Natural killer cell treated with Interleukin-12 subunit alpha and Interleukin-12 subunit beta and Interleukin-15 and Interleukin-18, amount 100 ng/mL, for 72 hours (primary cell): Measurements from ENCODE around the gene NAE1. TPM values are rescaled to one million over a fixed set of nuclear protein-coding genes. Genes with fewer than 3 reads are reported as not detected.

Experiments used
- ATAC-seq, 2 donors: fragments of 150-1000 bp; cut with Tn5 transposase in 1 of 2; sonication (Bioruptor Pico), chemical (Tn5 transposase) in 1 of 2; 2 replicates each; pipeline ENCODE4 v1.10.0; 2021
- DNase-seq: peaks from one replicate; pipeline ENCODE4 v3.0.0; 2022; ENCODE audit warnings: low spot score
- H3K27ac Mint-ChIP-seq, 2 donors: 1 replicate in 1 of 2; 2 replicates in 1 of 2; pipeline ENCODE4 v1.8.0; 2022; ENCODE audit warnings: mixed read lengths in 2 of 2, mild to moderate bottlenecking in 1 of 2, moderate library complexity in 1 of 2
- H3K27me3 Mint-ChIP-seq, 2 donors: 1 replicate in 1 of 2; 2 replicates in 1 of 2; pipeline ENCODE4 v1.8.0; 2022; ENCODE audit warnings: mixed read lengths in 2 of 2
- H3K36me3 Mint-ChIP-seq: one replicate; pipeline ENCODE4 v1.8.0; 2022; ENCODE audit warnings: mixed read lengths
- H3K4me1 Mint-ChIP-seq, 2 donors: 1 replicate in 1 of 2; 2 replicates in 1 of 2; pipeline ENCODE4 v1.8.0; 2022; ENCODE audit warnings: low read depth in 2 of 2, mixed read lengths in 2 of 2, mild to moderate bottlenecking in 1 of 2
- H3K4me3 Mint-ChIP-seq: one replicate; pipeline ENCODE4 v1.8.0; 2022; ENCODE audit warnings: mixed read lengths
- H3K9me3 Mint-ChIP-seq: 2 replicates; pipeline ENCODE4 v1.8.0; 2022; ENCODE audit warnings: mixed read lengths
- total RNA-seq, 2 donors: library from RNA; stranded (reverse); gene quantifications; one replicate each; pipeline ENCODE4 v1.2.3, GENCODE V29; 2022

The NAE1 gene
- total RNA-seq, 2 donors from 2014 or later, result 69.4 to 98.3 TPM

DNA sequence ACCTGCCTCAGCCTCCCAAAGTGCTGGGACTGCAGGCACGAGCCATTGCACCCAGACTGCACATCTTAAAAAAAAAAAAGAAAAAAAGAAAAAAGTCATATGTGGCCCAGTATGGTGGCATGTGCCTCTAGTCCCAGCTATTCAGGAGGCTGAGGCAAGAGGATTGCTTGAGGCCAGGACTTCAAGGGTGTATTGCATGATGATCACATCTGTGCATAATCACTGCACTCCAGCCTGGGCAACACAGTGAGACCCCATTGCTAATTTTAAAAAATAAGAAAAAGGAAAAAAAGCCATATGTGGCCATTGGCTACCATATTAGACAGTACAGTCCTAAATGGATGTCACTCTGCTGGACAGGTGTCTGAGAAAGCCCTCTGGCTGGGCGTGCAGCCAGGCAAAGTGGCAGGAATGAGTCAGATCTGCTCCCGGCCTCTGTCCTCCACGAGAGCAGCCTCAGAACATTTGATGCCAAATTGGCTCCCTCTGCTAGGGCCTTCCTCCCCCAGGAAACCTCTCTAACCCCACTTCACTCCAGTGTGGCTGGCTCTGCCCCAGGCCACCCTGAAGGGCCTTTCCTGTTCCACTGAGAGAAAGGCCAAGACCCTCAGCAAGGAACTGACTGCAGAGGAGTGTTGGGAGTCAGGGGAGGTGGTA lies 28.1 kb upstream of the NAE1 start:
- Mint-ChIP-seq H3K4me3 (no peak overlapping the region), H3K27ac (no peak overlapping the region), H3K36me3 (no peaks in the 10 kb centered on the region), H3K9me3 (no peaks in the 10 kb centered on the region), H3K4me1 (no peaks in the 10 kb centered on the region), H3K27me3 (no peaks in the 10 kb centered on the region)
- no peak for ATAC-seq
- no peak for DNase-seq

DNA sequence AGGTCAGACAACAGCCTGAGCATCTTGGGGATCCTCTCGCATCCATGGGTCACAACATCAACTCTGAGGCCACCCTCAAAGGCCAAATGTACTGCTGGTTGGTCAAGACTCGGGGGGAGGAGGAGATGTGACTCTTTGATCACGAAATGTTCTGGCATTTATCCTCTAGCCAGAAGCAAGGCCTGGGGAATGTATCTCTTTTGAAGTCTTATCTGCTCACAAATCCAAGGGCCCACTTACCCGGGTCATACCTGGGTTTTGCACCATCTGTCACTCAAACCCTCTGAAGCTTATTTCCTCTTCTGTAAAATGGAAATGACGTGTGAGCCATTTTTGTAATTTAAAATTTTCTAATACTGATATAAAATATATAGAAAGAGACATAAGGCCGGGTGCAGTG lies 26.7 kb upstream of the NAE1 start:
- DNase-seq (no peak), ATAC-seq (no peak)
- no peak overlapping the region for H3K4me3 Mint-ChIP-seq
- H3K9me3 Mint-ChIP-seq, result no peaks in the 10 kb centered on the region
- no peak overlapping the region for H3K27ac Mint-ChIP-seq
- H3K27me3 Mint-ChIP-seq, result no peaks in the 10 kb centered on the region
- H3K36me3 Mint-ChIP-seq, result no peaks in the 10 kb centered on the region
- H3K4me1 Mint-ChIP-seq, result no peaks in the 10 kb centered on the region

DNA sequence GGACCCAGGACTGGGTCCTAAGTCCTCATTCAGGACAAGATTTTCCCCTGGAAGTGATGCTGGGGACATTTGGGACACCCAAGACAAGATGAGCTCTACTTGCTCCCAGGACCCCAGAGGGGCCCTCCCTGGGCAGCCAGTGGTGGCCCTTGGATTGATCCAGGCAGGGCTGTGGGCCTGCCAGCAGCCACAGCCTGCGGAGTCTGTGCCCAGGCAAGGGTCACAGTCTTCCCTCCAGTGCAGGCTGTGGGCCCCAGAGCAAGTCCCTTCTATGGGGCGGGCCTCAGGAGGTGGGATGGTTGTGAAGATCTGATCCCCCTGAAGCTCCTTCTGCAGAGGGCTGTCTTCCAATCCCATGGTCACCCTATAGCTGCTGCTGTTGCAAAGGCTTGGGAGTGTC lies 26.0 kb upstream of the NAE1 start:
- H3K36me3 Mint-ChIP-seq, result no peaks in the 10 kb centered on the region

DNA sequence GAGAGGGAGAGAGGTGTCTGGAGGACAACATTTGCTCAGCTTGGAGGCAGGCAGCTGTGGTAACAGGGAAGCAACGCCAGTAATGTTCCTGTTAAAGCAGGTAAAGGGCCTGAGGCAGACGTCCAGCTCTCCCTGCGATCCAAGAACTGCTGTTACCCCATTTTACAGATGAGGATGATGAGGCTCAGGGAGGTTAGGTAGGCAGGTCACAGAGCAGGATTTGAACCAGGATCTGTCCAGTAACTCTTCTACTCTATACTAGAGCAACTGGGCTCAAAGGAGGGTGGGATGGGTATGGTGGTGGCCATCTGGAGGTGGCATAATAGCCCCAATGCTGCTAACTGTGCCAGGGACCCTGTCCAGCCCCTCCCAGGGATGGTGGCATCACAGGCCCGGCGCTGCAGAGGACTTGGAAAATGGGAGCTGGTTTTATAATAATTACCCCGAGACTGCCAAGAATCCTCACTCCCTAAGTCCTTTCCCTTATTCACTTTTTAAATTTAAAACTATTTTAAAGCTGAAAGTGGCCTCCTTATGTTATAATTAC lies 25.5 kb upstream of the NAE1 start:
- ATAC-seq (no peak), DNase-seq (no peak)
- H3K9me3 Mint-ChIP-seq, result no peaks in the 10 kb centered on the region
- no peak overlapping the region for H3K4me3 Mint-ChIP-seq
- H3K27me3 Mint-ChIP-seq, result no peaks in the 10 kb centered on the region
- no peaks in the 10 kb centered on the region for H3K36me3 Mint-ChIP-seq
- no peaks in the 10 kb centered on the region for H3K4me1 Mint-ChIP-seq
- H3K27ac Mint-ChIP-seq, result no peak overlapping the region

More for the DNA sequence above, 26.0 kb upstream of the NAE1 start:
- DNase-seq (no peak), ATAC-seq (no peak)
- H3K4me3 Mint-ChIP-seq, result no peak overlapping the region
- H3K27me3 Mint-ChIP-seq, result no peaks in the 10 kb centered on the region
- no peaks in the 10 kb centered on the region for H3K4me1 Mint-ChIP-seq
- no peak overlapping the region for H3K27ac Mint-ChIP-seq
- no peaks in the 10 kb centered on the region for H3K9me3 Mint-ChIP-seq

DNA sequence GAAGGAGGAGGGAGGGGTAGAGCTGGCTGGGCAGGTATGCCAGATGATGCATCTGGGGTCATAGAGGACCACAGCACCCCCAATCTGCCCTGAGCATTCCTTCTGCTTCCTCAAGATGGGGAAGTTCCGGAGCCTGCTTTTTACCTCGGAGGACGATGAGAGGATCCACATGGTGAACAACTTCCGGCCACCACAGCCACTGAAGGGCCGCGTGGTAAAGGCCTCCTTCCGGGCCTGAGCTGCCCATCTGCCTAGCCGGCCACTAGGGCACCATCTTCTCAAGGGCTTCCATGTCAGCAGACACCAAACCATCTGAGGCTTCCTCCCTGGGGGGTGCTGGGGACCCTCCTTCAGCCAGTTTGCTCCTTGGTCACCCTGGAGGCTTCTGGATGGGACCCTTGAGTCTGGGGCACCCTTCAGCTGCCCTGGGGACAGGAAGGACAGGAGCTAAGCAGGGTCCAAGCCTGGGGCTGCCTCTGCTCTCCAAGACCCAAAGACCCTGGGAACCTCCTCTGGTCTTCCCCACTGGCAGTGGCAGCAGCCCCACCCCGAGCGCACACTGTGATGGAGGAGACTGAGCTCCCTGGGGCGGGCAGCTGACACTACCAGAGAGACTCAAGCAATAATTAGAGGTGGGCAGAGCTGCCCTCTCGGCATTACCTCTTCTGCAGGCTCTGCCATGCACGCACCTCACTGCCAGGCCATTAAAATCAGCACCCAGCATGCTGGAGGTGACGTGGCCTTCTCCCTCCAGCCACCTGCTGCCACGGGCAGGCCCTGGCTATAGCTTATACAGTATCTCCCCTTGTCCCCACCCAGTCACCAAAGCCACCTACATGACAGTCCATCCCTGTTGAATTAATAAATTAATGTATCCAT lies 22.7 kb upstream of the NAE1 start:
- ATAC-seq, result peak; percentile 26 to 34
- Mint-ChIP-seq H3K4me1 (no peaks in the 10 kb centered on the region), H3K27ac (no peak overlapping the region), H3K9me3 (no peaks in the 10 kb centered on the region), H3K36me3 (no peaks in the 10 kb centered on the region), H3K27me3 (no peaks in the 10 kb centered on the region), H3K4me3 (no peak overlapping the region)
- DNase-seq, result no peak

DNA sequence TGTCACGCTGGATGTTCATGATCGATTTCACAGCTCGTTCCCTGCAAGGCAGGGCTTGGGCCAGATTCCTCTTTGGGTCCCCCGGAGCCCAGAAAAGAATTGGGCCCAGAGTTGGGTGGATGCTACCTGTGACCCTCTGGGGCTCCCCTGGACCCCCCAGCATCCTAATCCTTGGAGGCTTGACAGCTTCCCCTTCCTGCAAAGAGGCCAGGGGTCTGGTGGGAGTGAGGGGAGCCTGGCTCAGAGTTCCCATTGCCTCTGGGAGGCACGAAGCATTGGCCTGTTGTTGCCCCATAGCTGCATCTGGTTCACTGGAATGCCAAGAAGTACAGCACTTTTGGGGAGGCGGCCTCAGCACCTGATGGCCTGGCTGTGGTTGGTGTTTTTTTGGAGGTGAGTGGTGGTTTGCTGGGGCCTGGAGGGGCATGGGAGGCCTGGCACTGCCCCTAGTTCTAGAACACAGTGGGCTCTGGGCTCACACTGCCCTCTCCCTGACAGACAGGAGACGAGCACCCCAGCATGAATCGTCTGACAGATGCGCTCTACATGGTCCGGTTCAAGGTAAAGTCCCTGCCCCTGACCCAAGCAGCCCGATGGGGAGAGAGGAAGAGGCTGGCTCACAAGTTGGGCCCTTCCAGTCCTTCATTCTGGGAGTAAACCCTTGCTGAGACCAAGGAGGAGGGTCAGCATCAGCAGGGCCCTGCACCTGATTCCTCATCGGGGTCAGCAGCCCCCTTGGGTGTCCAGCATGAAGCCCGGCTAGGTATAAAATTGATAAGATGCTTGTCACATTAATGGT lies 20.6 kb upstream of the NAE1 start:
- DNase-seq (no peak), ATAC-seq (no peak)
- Mint-ChIP-seq H3K9me3 (no peaks in the 10 kb centered on the region), H3K36me3 (no peaks in the 10 kb centered on the region), H3K4me1 (peaks cover 2 to 4% of the 10 kb centered on the region in 2 donors), H3K27ac (no peak overlapping the region), H3K27me3 (peaks cover 1 to 2% of the 10 kb centered on the region in 2 donors), H3K4me3 (no peak overlapping the region)

DNA sequence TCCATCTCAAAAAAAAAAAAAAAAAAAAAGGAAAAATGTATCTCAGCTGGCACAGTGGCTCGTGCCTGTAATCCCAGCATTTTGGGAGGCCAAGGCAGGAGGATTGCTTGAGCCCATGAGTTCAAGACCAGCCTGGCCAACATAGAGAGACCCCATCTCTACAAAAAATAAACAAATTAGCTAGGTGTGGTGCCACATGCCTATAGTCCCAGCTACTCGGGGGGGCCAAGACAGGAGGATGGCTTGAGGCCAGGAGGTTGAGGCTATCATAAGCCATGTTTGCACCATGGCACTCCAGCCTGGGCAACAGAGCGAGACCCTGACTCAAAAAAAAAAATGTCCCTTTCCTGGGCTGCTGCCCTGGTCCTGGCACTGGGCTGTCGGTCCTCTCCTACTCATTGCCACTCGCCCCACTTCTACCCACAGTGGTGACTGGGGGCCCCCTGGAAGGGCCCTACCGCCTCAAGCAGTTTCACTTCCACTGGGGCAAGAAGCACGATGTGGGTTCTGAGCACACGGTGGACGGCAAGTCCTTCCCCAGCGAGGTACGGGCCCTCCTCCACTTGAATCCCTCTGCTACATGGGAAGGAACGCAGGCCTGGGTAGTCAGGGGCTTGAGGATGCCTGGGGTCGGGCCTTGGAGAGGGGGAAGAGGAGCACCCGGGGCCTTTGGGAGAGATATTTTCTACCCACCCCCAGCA lies 19.5 kb upstream of the NAE1 start:
- H3K27ac Mint-ChIP-seq, result no peak overlapping the region
- no peaks in the 10 kb centered on the region for H3K36me3 Mint-ChIP-seq
- no peak for ATAC-seq
- H3K27me3 Mint-ChIP-seq, result peaks cover 11 to 12% of the 10 kb centered on the region in 2 donors
- DNase-seq, result no peak
- H3K4me3 Mint-ChIP-seq, result no peak overlapping the region
- no peaks in the 10 kb centered on the region for H3K9me3 Mint-ChIP-seq
- peaks cover 2 to 4% of the 10 kb centered on the region in 2 donors for H3K4me1 Mint-ChIP-seq

DNA sequence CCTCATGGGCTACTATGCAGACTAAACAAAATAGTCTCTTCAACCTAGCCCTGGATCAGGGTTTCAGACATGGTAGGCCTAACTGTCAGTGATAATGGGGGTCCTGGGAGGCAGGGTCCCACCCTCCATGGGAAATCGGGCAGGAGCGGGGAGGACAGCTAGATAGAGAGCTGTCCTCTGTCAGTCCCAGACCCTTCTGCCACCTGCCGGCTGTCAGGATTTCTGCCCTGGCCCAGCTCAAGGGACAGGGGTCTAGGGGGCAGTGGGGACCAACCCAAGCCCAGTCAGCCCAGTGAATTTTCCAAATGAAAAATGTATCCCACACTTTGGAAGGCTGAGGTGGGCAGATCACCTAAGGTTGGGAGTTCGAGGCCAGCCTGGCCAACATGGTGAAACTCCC lies 18.8 kb upstream of the NAE1 start:
- Mint-ChIP-seq H3K27me3 (peaks cover 12 to 14% of the 10 kb centered on the region in 2 donors), H3K9me3 (no peaks in the 10 kb centered on the region), H3K4me3 (no peak overlapping the region), H3K36me3 (no peaks in the 10 kb centered on the region), H3K27ac (no peak overlapping the region), H3K4me1 (peaks cover 2 to 4% of the 10 kb centered on the region in 2 donors)
- ATAC-seq (no peak), DNase-seq (no peak)

DNA sequence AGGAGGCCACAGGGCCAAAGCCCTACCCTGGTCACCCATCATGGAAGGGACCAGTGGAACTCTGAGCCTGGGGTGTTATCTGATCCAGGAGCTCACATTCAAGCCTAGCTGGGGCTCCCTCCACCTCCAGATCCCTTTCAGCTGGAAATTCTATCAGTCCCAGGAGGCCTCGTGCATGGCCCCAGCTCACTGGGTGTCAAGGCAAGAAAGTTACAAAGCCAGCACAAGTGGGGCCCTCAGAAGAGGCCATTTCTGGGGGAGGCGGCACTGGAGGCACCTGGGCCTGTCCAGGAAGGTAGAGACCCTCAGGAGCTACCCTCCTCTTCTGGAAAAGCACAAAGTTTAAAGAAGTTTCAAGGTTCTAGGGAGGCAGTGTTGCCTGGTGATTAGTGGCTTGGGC lies 18.2 kb upstream of the NAE1 start:
- Mint-ChIP-seq H3K27me3 (peaks cover 12 to 14% of the 10 kb centered on the region in 2 donors), H3K4me1 (peaks cover 3 to 4% of the 10 kb centered on the region in 2 donors), H3K36me3 (no peaks in the 10 kb centered on the region), H3K4me3 (no peak overlapping the region), H3K27ac (no peak overlapping the region), H3K9me3 (no peaks in the 10 kb centered on the region)
- ATAC-seq (no peak), DNase-seq (no peak)

DNA sequence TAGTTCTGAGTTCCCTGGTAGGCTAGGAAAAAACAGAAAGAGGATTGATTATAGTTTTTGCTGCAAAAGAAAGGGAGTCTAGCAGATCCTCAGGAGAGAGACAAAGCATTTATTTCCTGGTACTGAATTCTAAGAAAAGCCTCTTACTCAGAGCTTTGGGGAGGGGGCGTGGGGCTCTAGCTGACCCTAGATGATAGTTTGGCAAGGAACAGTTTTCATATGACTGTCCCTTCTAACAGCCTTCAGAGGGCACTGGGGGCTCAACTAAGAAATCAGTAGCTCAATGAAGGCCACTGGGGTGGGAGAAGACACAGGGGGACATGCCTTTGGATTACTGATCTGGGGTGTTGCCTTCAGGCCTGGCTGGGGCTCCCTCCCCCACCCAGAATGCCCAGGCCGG lies 17.4 kb upstream of the NAE1 start:
- Mint-ChIP-seq H3K9me3 (no peaks in the 10 kb centered on the region), H3K27ac (no peak overlapping the region)
- ATAC-seq, result no peak

DNA sequence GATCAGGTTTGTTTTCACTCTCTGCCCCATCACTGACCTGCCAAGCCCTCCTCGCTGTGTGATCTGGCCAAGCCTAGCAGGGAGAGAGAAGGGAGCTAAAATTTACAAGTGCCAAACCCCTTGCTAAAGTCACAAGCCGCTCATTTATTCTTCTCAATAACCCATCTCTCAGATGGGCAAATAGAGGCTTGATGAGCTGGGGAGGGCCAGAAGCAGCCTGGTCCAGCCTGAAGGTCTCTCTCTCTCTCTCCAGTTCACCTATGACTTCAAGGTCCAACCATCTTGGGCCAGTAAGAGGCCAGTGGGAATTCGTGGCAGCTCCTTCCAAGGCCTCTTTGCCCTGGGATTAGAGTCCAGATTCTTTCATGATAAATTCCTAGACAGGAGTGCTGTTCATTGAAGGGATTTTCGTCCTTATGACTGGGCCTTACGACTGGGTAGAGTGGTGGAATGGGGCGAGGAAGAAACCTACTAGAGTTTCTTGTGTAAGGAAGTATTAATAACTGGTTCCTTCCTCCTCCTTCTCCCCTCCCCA lies 16.8 kb upstream of the NAE1 start:
- H3K9me3 Mint-ChIP-seq, result no peaks in the 10 kb centered on the region
- no peaks in the 10 kb centered on the region for H3K36me3 Mint-ChIP-seq
- DNase-seq, result no peak
- no peak for ATAC-seq
- peaks cover 23 to 25% of the 10 kb centered on the region in 2 donors for H3K27me3 Mint-ChIP-seq
- peaks cover 4 to 6% of the 10 kb centered on the region in 2 donors for H3K4me1 Mint-ChIP-seq
- no peak overlapping the region for H3K4me3 Mint-ChIP-seq
- no peak overlapping the region for H3K27ac Mint-ChIP-seq

More for the DNA sequence above, 17.4 kb upstream of the NAE1 start:
- no peaks in the 10 kb centered on the region for H3K36me3 Mint-ChIP-seq
- H3K27me3 Mint-ChIP-seq, result peaks cover 21 to 23% of the 10 kb centered on the region in 2 donors
- no peak overlapping the region for H3K4me3 Mint-ChIP-seq
- no peak for DNase-seq
- peaks cover 4 to 6% of the 10 kb centered on the region in 2 donors for H3K4me1 Mint-ChIP-seq

DNA sequence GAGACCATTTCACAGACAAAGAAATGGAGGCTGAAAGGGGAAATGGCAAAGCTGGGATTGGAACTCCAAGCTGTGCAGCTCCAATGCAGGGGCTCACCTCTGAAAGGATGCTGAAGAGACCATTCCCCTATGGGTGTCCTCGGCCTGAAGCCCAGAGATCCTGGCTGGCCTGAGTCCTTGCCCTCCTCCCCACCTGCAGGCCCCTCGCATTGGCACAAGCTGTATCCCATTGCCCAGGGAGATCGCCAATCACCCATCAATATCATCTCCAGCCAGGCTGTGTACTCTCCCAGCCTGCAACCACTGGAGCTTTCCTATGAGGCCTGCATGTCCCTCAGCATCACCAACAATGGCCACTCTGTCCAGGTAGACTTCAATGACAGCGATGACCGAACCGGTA lies 16.1 kb upstream of the NAE1 start:
- Mint-ChIP-seq H3K4me3 (no peak overlapping the region), H3K9me3 (no peaks in the 10 kb centered on the region), H3K27me3 (peaks cover 23 to 28% of the 10 kb centered on the region in 2 donors), H3K4me1 (peaks cover 4 to 6% of the 10 kb centered on the region in 2 donors), H3K36me3 (no peaks in the 10 kb centered on the region), H3K27ac (no peak overlapping the region)
- ATAC-seq (no peak), DNase-seq (no peak)

DNA sequence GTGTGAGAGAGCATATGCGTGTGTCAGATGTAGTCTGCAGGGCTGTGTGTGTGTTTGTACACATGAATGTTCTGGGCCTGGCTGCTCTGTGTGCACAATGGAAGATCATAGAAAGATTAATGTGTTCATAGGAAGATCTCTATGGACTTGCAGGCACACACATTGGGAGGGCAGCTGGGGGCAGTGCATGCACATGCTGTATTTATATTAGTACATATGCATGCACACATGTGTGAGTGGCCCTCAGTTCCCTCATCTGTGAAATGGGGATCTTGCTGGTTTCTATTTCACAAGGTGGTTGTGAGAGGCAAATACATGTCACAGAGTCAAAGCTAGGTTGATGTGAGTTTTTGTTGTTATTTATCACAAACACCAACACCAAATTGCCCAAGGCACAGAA lies 15.5 kb upstream of the NAE1 start:
- ATAC-seq, result no peak

More for the DNA sequence above, 15.5 kb upstream of the NAE1 start:
- no peak for DNase-seq
- Mint-ChIP-seq H3K27me3 (peaks cover 23 to 28% of the 10 kb centered on the region in 2 donors), H3K4me3 (no peak overlapping the region), H3K9me3 (no peaks in the 10 kb centered on the region), H3K4me1 (peaks cover 4 to 6% of the 10 kb centered on the region in 2 donors), H3K36me3 (no peaks in the 10 kb centered on the region), H3K27ac (no peak overlapping the region)
